ENCODE measurements around the gene AP3S2. TPM values are rescaled to one million over a fixed set of nuclear protein-coding genes. Genes with fewer than 3 reads are reported as not detected.
"Not testable (repeated sequence)": the region's sequence is repeated elsewhere in the genome, so short reads cannot be mapped to it uniquely, and the experiment has no call there.

The AP3S2 gene
- total RNA-seq, result 49.6 and 73.0 TPM in 2 replicates

GRCh38 chr15:89893696-89894447, at the start of gene AP3S2:
Gene AP3S2, minus strand, starts transcription at chr15:89893994. Its CDS starts 45 bp downstream, at chr15:89893949.
- peak; percentile 96 for DNase-seq (ENCODE audit: low read depth)
- TF ChIP-seq, protein P1, sequence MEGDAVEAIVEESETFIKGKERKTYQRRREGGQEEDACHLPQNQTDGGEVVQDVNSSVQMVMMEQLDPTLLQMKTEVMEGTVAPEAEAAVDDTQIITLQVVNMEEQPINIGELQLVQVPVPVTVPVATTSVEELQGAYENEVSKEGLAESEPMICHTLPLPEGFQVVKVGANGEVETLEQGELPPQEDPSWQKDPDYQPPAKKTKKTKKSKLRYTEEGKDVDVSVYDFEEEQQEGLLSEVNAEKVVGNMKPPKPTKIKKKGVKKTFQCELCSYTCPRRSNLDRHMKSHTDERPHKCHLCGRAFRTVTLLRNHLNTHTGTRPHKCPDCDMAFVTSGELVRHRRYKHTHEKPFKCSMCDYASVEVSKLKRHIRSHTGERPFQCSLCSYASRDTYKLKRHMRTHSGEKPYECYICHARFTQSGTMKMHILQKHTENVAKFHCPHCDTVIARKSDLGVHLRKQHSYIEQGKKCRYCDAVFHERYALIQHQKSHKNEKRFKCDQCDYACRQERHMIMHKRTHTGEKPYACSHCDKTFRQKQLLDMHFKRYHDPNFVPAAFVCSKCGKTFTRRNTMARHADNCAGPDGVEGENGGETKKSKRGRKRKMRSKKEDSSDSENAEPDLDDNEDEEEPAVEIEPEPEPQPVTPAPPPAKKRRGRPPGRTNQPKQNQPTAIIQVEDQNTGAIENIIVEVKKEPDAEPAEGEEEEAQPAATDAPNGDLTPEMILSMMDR (IDR thresholded peaks at IDR 0.05; ENCODE audit: insufficient read depth, low read depth, low read length), result no peak
- H3K4me3 ChIP-seq (ENCODE audit: low read depth, low read length), result peak within 1 kb of the TSS; percentile 65

- DNase-seq (ENCODE audit: low read depth), result no peak
- H3K4me3 ChIP-seq (ENCODE audit: low read depth, low read length), result no peak overlapping the region
- TF ChIP-seq, protein P1 (IDR thresholded peaks at IDR 0.05; ENCODE audit: insufficient read depth, low read depth, low read length), result no peak
Measured at GRCh38 chr15:89939910-89940309, 46.1 kb upstream of the AP3S2 start.

- not testable (repeated sequence) for H3K4me3 ChIP-seq (ENCODE audit: low read depth, low read length); DNase-seq (ENCODE audit: low read depth)
Measured at GRCh38 chr15:89939377-89939776, 45.6 kb upstream of the AP3S2 start.

- DNase-seq (ENCODE audit: low read depth), result peak; percentile 14
- TF ChIP-seq, protein P1 (IDR thresholded peaks at IDR 0.05; ENCODE audit: insufficient read depth, low read depth, low read length), result no peak
- no peak overlapping the region for H3K4me3 ChIP-seq (ENCODE audit: low read depth, low read length)
Measured at GRCh38 chr15:89937365-89938350, 43.9 kb upstream of the AP3S2 start.

DNA sequence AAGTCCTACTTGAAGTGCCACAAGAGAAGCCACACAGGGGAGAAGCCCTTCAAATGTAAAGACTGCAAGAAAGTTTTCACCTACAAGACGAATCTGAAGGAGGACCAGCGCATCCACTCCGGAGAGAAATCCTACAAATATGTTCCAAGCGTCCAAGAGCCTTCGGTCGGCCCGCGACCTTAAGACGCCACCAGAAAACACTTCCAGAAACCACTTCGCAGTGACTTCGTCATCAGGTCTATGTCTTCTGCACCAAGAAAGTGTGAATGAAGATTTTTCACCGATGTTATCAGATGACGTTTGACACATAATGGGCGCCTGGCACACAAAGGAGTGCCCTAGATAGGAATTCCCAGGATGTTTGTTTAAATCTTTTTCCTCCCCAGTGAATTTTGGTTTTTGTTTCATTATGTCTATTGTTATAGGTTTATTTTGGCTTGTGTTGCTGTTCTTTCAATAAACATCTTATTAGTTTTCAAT, 43.0 kb upstream of the AP3S2 start:
- TF ChIP-seq, protein P1 (IDR thresholded peaks at IDR 0.05; ENCODE audit: insufficient read depth, low read depth, low read length), result no peak
- no peak for DNase-seq (ENCODE audit: low read depth)
- no peak overlapping the region for H3K4me3 ChIP-seq (ENCODE audit: low read depth, low read length)

DNA sequence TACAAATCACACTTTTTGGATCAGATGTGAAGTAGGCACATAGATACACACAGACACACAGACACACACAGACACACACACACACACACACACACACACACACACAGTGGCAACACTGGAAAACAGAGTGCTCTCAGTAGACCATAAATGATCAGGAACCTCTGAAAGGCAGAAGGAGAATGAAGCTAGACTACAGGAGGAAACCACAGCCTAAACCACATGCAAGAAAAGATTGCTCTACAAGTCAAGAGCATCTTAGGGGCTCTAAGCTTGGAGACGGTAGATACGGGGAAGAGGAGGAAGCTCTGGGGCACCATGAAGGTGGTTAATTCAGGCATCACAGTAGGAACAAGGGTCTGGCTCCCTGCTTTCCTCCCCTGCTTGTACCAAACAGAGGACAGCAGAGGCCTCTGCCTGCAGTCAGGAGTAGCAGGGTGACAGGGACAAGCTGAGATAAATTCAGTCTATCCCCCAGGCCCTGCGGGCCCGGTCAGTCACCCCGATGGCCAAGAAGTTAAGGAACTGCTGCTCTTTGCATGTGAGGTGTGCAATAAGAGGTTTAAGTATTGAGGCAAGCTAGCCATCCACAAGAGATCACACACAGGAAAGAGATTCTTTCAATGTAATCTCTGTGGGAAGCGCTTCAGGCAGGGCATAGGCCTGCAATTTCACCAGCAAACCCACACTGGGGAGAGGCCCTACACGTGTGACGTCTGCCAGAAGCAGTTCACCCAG, 42.4 kb upstream of the AP3S2 start:
- TF ChIP-seq, protein P1 (IDR thresholded peaks at IDR 0.05; ENCODE audit: insufficient read depth, low read depth, low read length), result no peak
- no peak for DNase-seq (ENCODE audit: low read depth)

More for the DNA sequence above, 42.4 kb upstream of the AP3S2 start:
- H3K4me3 ChIP-seq (ENCODE audit: low read depth, low read length), result no peak overlapping the region
